GM23248 (cell line): ENCODE results near the gene DDC. TPM values are rescaled to one million over a fixed set of nuclear protein-coding genes. Genes with fewer than 3 reads are reported as not detected.

ENCODE experiments used
- DNase-seq: peaks from one replicate; pipeline ENCODE4 v3.0.0-alpha.2; 2015
- H2AFZ ChIP-seq: fragments of 200-600 bp; sonication (generic); 2 replicates; pipeline ENCODE4 v1.6.1; 2016; ENCODE audit warnings: antibody characterized with exemption
- H3F3A ChIP-seq: fragments of 200-600 bp; sonication (generic); 2 replicates; pipeline ENCODE4 v1.6.1; 2016; ENCODE audit warnings: mild to moderate bottlenecking, antibody characterized with exemption, mixed run types; ENCODE audit not compliant: insufficient read depth
- H3K27ac ChIP-seq: fragments of 200-600 bp; sonication (generic); 2 replicates; pipeline ENCODE4 v1.5.1; 2016; ENCODE audit warnings: mild to moderate bottlenecking
- H3K27me3 ChIP-seq: fragments of 200-600 bp; sonication (generic); replicated peaks from 2 replicates; pipeline ENCODE4 v1.6.1; 2016; ENCODE audit warnings: mild to moderate bottlenecking; ENCODE audit not compliant: insufficient read depth
- H3K36me3 ChIP-seq: fragments of 200-600 bp; sonication (generic); 2 replicates; pipeline ENCODE4 v1.6.1; 2016; ENCODE audit warnings: low read depth, mild to moderate bottlenecking
- H3K4me1 ChIP-seq: fragments of 200-600 bp; sonication (generic); 2 replicates; pipeline ENCODE4 v1.6.1; 2016; ENCODE audit warnings: mild to moderate bottlenecking; ENCODE audit not compliant: insufficient read depth
- H3K4me2 ChIP-seq: fragments of 200-600 bp; sonication (generic); one replicate; pipeline ENCODE4 v1.6.1; 2016; ENCODE audit warnings: mild to moderate bottlenecking; ENCODE audit not compliant: unreplicated experiment
- H3K4me3 ChIP-seq: fragments of 200-600 bp; sonication (generic); 2 replicates; pipeline ENCODE4 v1.5.1; 2016; ENCODE audit warnings: mild to moderate bottlenecking
- H3K79me2 ChIP-seq: fragments of 200-600 bp; sonication (generic); 2 replicates; pipeline ENCODE4 v1.6.1; 2016; ENCODE audit warnings: mild to moderate bottlenecking; ENCODE audit not compliant: insufficient read depth
- H3K9ac ChIP-seq: fragments of 200-600 bp; sonication (generic); 2 replicates; pipeline ENCODE4 v1.6.1; 2016; ENCODE audit warnings: mild to moderate bottlenecking
- H3K9me2 ChIP-seq: fragments of 200-600 bp; sonication (generic); 2 replicates; pipeline ENCODE4 v1.6.1; 2016; ENCODE audit warnings: mixed run types, mild to moderate bottlenecking, moderate library complexity; ENCODE audit not compliant: insufficient read depth
- H3K9me3 ChIP-seq: fragments of 200-600 bp; sonication (generic); one replicate; pipeline ENCODE4 v1.6.1; 2017; ENCODE audit warnings: low read depth
- H4K20me1 ChIP-seq: fragments of 200-600 bp; sonication (generic); 2 replicates; pipeline ENCODE4 v1.6.0; 2016; ENCODE audit not compliant: insufficient read depth
- EZH2 ChIP-seq: fragments of 200-600 bp; sonication (generic); IDR thresholded peaks from 2 replicates; pipeline ENCODE4 v1.6.1; 2018; ENCODE audit warnings: antibody characterized with exemption, mild to moderate bottlenecking; ENCODE audit not compliant: insufficient read depth, poor library complexity, severe bottlenecking
- EZH2phosphoT487 ChIP-seq: fragments of 200-600 bp; sonication (generic); IDR thresholded peaks from 2 replicates; pipeline ENCODE4 v1.6.1; 2018; ENCODE audit warnings: antibody characterized with exemption, moderate library complexity, mild to moderate bottlenecking, low read depth; ENCODE audit not compliant: insufficient read depth
- WGBS, 2 experiments: methylation state at CpG; one replicate each; pipeline ENCODE4 v1.1.6; 2015 to 2017; ENCODE audit warnings: low lambda C conversion rate in 2 of 2, low coverage in 1 of 2; ENCODE audit errors: missing lambda C conversion rate in 2 of 2; 5-methylcytosine and 5-hydroxymethylcytosine counted together
- in situ Hi-C: fragments of 300-500 bp; cut with MboI; formaldehyde crosslinking; loops from 2 replicates; pipeline ENCODE4 v1.15.0; 2020
- polyA plus RNA-seq: library from polyadenylated mRNA; unstranded; fragments of >200 nt; fragmentation: Nextera tagmentation; extraction: Ambion mirVana; gene quantifications from 2 replicates; pipeline ENCODE4 v1.2.1, GENCODE V29; 2016
- total RNA-seq: library from RNA; depleted of rRNA; stranded (reverse); fragments of >200 nt; shearing (Covaris generic); gene quantifications from 2 replicates; pipeline ENCODE4 v1.2.3, GENCODE V29; 2014

DDC gene
- total and polyA plus RNA-seq, 2 experiments from 2014 or later: not detected

DNA sequence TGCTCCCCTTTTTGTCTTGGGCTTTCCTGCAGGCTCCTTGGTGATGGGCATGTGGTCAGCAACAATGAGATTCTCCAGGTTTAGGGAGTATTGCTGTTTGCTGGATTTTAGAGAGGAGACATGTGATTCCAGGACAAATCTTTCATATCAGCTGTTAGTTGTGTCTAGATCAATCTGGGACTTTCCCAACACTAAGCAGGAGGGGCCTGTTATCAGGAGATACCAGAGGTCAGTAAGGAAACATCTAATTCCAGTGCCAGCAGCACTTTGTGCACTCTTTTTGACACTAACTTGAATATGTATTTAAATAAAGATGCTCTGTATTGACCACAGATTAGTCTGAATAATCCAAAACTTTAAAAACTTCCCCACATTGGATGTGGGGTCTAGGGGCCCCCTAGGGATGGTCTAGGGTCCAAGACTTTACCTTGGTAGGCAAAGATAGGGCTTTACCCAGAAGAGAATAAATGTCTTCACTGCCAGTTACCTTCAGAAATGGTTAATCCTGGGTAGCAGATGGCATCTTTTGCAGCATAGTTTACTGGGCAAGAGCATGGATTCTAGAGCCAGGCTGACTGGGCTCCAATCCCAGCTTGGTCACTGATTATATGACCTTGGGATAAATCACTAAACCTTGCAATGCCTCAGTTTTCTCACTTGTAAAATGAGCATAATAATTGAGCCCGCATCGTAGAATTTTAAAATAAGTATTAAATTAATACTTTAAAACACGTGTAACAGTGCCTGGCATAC is 108.7 kb downstream of the DDC start:
- WGBS, 2 experiments: 60 to 62% methylated on average over 3 of the region's 3 CpGs
- no peaks in the 10 kb centered on the region for H3K36me3 ChIP-seq

DNA sequence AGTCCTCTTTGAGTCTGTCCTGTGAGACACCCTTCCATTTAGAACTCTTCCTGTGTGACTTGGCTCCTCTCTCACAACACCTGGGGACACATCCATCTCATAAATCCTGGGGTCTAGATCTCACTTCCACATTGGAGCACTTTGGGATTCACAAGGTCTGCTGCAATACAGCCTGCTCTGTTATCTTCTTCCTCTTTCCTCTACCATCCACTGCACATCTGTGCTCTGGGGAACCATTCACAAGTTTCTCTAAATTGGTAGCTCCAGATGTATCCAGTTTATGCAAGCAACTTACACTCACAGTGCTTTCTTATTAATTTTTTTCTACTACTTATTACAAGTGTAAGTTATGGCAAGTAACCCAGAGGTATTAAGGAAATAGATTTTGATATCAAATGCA is 109.5 kb downstream of the DDC start:
- DNase-seq: no peak
- no peak overlapping the region for H3K27ac ChIP-seq
- no peaks in the 10 kb centered on the region for H3K79me2 ChIP-seq
- H3K9me3 ChIP-seq: no peaks in the 10 kb centered on the region
- no peaks in the 10 kb centered on the region for H3F3A ChIP-seq
- H2AFZ ChIP-seq: no peak overlapping the region
- H3K27me3 ChIP-seq: peaks cover 28% of the 10 kb centered on the region
- in situ Hi-C loops: loop anchor here (25.0 kb wide), 1 partner anchor 907 kb away; no protein-coding TSS in a partner anchor
- TF ChIP-seq EZH2phosphoT487: no peak
- no peak for TF ChIP-seq EZH2
- H3K9me2 ChIP-seq: no peaks in the 10 kb centered on the region
- H3K36me3 ChIP-seq: no peaks in the 10 kb centered on the region
- H4K20me1 ChIP-seq: no peaks in the 10 kb centered on the region
- no peak overlapping the region for H3K4me3 ChIP-seq
- H3K4me2 ChIP-seq: no peak overlapping the region
- no peaks in the 10 kb centered on the region; the same call in 1 of the 2 replicates for H3K4me1 ChIP-seq
- no peak overlapping the region for H3K9ac ChIP-seq

More for the DNA sequence above, 108.7 kb downstream of the DDC start:
- Histone ChIP-seq H3F3A (no peaks in the 10 kb centered on the region), H3K27ac (no peak overlapping the region), H4K20me1 (no peaks in the 10 kb centered on the region), H3K4me3 (no peak overlapping the region), H3K79me2 (no peaks in the 10 kb centered on the region), H2AFZ (no peak overlapping the region), H3K9me3 (no peaks in the 10 kb centered on the region), H3K9ac (no peak overlapping the region), H3K27me3 (peaks cover 28% of the 10 kb centered on the region), H3K4me1 (no peaks in the 10 kb centered on the region), H3K9me2 (no peaks in the 10 kb centered on the region), H3K4me2 (no peak overlapping the region)
- in situ Hi-C loops: loop anchor here (25.0 kb wide), 1 partner anchor 906 kb away; no protein-coding TSS in a partner anchor
- DNase-seq: no peak
- TF ChIP-seq EZH2: no peak
- no peak for TF ChIP-seq EZH2phosphoT487

DNA sequence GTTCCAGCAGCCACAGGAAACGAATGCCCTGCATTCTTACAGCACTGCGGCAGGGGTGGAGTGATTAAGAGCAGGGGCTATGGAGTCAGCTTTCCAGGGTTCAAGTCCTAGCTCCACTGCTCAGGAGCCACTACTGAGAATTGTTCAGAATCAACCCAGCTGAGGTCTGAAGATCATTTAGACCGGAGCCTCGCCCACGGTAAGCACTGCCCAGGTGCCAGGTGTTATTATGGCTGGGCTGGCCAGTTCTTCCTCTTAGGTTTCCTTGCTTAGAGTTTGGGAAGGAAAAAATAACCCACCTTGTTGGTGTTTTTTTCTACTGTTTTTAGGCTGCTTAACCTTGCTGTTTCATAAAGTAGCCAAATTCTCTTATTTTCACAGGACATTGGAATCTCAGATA is 110.2 kb downstream of the DDC start:
- Histone ChIP-seq H3K4me1 (no peaks in the 10 kb centered on the region; the same call in 1 of the 2 replicates), H4K20me1 (no peaks in the 10 kb centered on the region), H3K9me3 (no peaks in the 10 kb centered on the region), H3K36me3 (no peaks in the 10 kb centered on the region), H3F3A (no peaks in the 10 kb centered on the region), H3K4me2 (no peak overlapping the region), H3K9ac (no peak overlapping the region), H2AFZ (no peak overlapping the region), H3K9me2 (no peaks in the 10 kb centered on the region), H3K79me2 (no peaks in the 10 kb centered on the region), H3K27me3 (peaks cover 28% of the 10 kb centered on the region), H3K4me3 (no peak overlapping the region), H3K27ac (no peak overlapping the region)
- TF ChIP-seq EZH2 (no peak), EZH2phosphoT487 (no peak)
- in situ Hi-C loops: loop anchor here (25.0 kb wide), 1 partner anchor 907 kb away; no protein-coding TSS in a partner anchor
- 48 to 49% methylated on average over 5 of the region's 5 CpGs for WGBS, 2 experiments
- no peak for DNase-seq

DNA sequence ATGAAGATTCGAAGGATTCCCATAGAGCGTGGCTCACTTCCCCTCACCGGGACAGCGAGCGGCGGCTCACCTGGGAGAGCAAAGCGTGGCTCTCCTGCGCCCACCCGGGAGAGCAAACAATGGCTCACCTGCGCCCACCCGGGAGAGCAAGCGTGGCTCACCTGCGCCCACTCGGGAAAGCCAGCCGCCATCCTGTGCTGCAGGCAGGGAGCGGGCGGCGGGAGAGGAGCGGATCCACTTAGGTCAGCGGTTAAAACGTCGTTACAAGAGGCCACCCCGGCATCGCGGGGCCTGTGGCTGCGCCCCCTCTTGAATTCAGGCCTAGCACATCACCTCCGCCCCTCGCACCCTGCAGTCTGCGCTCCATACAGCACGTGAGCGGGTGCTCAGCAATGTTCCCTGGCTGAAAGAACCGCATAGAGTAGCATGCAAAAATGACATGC is 114.6 kb downstream of the DDC start:
- Histone ChIP-seq H3K9ac (peak overlapping the region; percentile 83), H3K36me3 (no peaks in the 10 kb centered on the region), H3K9me3 (no peaks in the 10 kb centered on the region), H3K9me2 (no peaks in the 10 kb centered on the region), H3F3A (peaks cover 19% of the 10 kb centered on the region), H2AFZ (peak overlapping the region; percentile 99), H3K4me3 (peak overlapping the region; percentile 86), H3K79me2 (no peaks in the 10 kb centered on the region), H3K4me2 (peak overlapping the region; percentile 93), H3K27me3 (peaks cover 5% of the 10 kb centered on the region; the same call in 1 of the 2 replicates), H3K27ac (no peak overlapping the region), H3K4me1 (peaks cover 14% of the 10 kb centered on the region), H4K20me1 (no peaks in the 10 kb centered on the region)
- in situ Hi-C loops: loop anchor here (25.0 kb wide), 1 partner anchor 912 kb away; no protein-coding TSS in a partner anchor
- no peak for TF ChIP-seq EZH2
- WGBS, 2 experiments: 20 to 23% methylated on average over 20 to 26 of the region's 32 CpGs
- DNase-seq: peak; percentile 17
